Spinal cord (tissue), 10 donors: ENCODE measurements around the gene JTB. TPM values are rescaled to one million over a fixed set of nuclear protein-coding genes. Genes with fewer than 3 reads are reported as not detected.

Source experiments
- DNase-seq, 6 donors: peaks; one replicate each; pipeline versions ENCODE4 v3.0.0 to v3.0.0-alpha.2; 2013 to 2015; ENCODE audit warnings: low spot score in 6 of 6, low read depth in 4 of 6
- H3K27ac ChIP-seq: one replicate; pipeline ENCODE4 v1.5.1; 2013; ENCODE audit warnings: low read depth, low read length, control low read depth
- H3K27me3 ChIP-seq: one replicate; pipeline ENCODE4 v1.6.1; 2013; ENCODE audit warnings: low read length; ENCODE audit not compliant: control insufficient read depth, insufficient read depth
- H3K36me3 ChIP-seq: one replicate; pipeline ENCODE4 v1.6.1; 2013; ENCODE audit warnings: low read length; ENCODE audit not compliant: control insufficient read depth, insufficient read depth
- H3K4me1 ChIP-seq: one replicate; pipeline ENCODE4 v1.6.1; 2013; ENCODE audit warnings: low read length; ENCODE audit not compliant: control insufficient read depth, insufficient read depth
- H3K4me3 ChIP-seq: one replicate; pipeline ENCODE4 v1.5.1; 2013; ENCODE audit warnings: low read depth, low read length, control low read depth
- H3K9me3 ChIP-seq: one replicate; pipeline ENCODE4 v1.6.1; 2013; ENCODE audit warnings: low read length; ENCODE audit not compliant: control insufficient read depth, insufficient read depth
- WGBS: methylation state at CpG from one replicate; pipeline ENCODE4 v1.1.5; 2013; ENCODE audit warnings: missing lambda C conversion rate; ENCODE audit not compliant: insufficient coverage; 5-methylcytosine and 5-hydroxymethylcytosine counted together
- polyA plus RNA-seq, 2 donors: library from polyadenylated mRNA; unstranded; fragments of 120-200 nt; gene quantifications; one replicate each; pipeline ENCODE4 v1.2.1, GENCODE V29; 2013; ENCODE audit not compliant: insufficient read length in 2 of 2
- total RNA-seq, 2 donors: library from RNA; depleted of rRNA in 1 of 2; stranded (reverse); fragments of 120-200 nt in 1 of 2; fragments of >200 nt in 1 of 2; gene quantifications; one replicate each; pipeline versions ENCODE4 v1.2.3 to v1.2.4, GENCODE V29; 2013 to 2014
- donor health status: healthy.

JTB gene
- total and polyA plus RNA-seq, 4 donors, result 79.4 to 140 (median 118) TPM

- Histone ChIP-seq H3K36me3 (peaks cover 2% of the 10 kb centered on the region), H3K4me3 (peak within 1 kb of the TSS; percentile 78), H3K27me3 (no peaks in the 10 kb centered on the region), H3K27ac (peak within 1 kb of the TSS; percentile 90), H3K9me3 (no peaks in the 10 kb centered on the region), H3K4me1 (peaks cover 30% of the 10 kb centered on the region)
- under 1% methylated on average over 60 of the region's 60 CpGs for whole genome bisulfite sequencing
- DNase-seq, result peak; percentile 92 to 99 (median 95)
Observed at GRCh38 chr1:153967107-153967999, 10.1 kb downstream of the JTB start, which contains the start of gene CREB3L4. CREB3L4 (plus strand) TSS chr1:153967902; CDS start chr1:153968526, 624 bp downstream.

DNA sequence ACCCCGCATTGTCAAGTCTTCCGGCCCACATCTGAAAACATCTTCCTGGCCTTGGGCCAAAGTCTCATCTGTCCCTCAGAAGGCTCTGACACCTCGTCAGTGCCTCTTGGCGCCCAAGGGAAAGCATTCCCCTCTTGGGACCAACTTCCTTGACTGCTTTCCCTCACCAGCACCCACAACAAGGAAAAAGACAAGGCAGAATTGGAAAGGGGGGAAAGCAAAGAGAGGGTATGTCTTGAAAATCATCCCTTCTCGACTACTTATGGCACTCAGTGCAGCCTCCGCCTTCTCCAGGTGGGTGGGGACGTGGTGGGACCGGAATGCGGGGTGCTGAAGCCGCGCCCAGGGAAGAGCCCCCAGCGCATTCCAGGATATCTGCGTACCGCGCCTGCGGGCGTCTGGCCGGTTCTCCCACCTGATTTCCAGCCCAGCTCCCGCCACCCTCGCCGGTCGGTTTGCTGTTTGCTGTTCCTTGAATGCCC is 13.6 kb downstream of the JTB start:
- Histone ChIP-seq H3K4me3 (peak overlapping the region; percentile 79), H3K4me1 (peaks cover 36% of the 10 kb centered on the region), H3K9me3 (no peaks in the 10 kb centered on the region), H3K27ac (peak overlapping the region; percentile 87), H3K36me3 (peaks cover 18% of the 10 kb centered on the region), H3K27me3 (no peaks in the 10 kb centered on the region)
- under 1% methylated on average over 18 of the region's 22 CpGs for WGBS
- DNase-seq, result no peak

DNA sequence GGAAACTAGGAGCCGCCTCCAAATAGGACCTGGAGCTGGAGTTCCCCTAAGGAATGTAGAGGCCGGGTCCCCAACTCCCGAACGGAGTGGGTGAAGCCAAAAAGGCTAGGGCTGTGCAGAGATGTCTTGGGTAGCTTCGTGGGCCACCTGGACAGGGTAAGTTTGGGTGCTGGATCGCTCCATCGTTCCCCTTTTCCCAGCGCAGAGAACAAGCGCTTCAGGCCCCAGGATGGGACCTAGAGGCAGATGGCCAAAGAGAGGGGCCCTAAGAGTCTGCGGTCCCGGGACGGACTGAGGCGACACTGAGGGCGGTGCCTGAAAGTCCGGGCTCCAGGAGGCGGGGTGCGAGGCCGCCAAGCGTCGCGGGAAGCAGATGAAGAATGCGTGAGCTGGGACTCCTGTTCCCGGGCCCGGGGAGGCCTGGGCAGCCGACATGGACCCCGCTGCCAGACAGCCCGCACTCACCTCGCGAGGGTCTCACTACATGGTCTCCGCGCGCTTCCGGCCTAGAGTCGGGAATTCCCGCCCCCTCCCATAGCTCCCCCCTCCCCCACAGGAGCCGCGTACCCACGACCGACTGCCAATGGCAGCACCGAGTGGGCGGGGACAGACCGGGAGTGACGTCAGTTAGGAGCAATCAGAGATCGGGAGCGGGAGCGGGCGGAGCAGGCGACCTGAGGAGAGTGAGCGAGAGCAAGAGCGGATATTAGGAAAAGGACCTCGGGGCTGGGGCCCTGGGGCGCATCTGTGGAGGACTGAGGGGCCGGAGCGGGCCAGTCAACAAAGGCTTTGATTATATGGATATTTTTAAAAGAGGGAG is 14.2 kb downstream of the JTB start, which contains the start of gene SLC39A1:
TSS of gene SLC39A1 (minus strand) at position 508 of the 820 bp plus-strand sequence. CDS start 822 bp downstream, outside the sequence.
- Histone ChIP-seq H3K9me3 (no peaks in the 10 kb centered on the region), H3K4me3 (peak within 1 kb of the TSS; percentile 79), H3K36me3 (peaks cover 18% of the 10 kb centered on the region), H3K27me3 (no peaks in the 10 kb centered on the region), H3K4me1 (peaks cover 33% of the 10 kb centered on the region), H3K27ac (peak within 1 kb of the TSS; percentile 87)
- WGBS, result 0% methylated on average over 44 of the region's 54 CpGs
- DNase-seq, result peak; percentile 90 to 99 (median 97)

DNA sequence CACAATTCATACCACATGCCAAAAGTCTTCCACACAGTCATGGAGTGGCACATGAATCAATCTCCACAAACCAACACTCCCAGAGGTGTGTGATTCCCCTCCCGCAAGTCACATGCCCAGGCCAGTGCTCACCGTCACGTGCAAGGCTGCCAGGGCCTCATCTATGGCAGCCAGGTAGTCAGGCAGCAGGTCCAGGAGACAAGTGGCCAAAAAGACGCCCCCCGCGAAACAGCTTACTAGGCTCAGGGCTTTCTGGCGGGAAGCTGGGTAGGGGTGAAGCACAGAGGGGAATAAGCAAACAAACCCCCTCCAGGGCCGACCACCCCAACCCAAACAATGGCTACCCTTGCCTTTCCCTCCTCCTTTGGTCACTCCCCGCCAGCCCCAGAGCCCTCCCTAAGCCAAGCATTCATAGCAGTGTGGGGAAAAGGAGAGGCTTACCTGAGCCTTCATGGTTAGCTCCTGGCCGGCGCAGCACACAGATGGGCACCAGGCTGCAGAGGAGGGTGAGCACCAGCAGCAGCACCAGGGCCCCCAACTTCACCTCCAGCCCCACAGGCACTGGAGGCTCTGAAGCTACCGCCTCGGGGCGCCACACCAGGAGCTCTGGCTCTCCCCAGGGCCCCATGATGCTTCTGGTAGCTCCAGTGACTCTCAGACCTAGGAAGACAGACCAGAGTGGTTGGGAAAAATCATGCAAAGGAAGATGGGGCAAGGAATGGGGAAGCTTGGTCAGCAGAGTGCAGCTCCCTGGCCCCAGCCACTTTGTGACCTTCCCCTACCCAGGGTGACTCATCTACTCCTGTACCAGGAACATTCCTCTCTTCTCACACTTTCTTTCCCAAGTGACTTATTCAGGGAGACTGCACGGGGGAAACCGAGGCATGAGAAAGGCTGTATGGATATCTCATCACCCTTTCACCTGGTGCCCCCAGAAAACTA is 15.1 kb downstream of the JTB start:
- peaks cover 34% of the 10 kb centered on the region for H3K4me1 ChIP-seq
- DNase-seq, result no peak
- WGBS, result 30% methylated on average over 8 of the region's 16 CpGs
- H3K9me3 ChIP-seq, result no peaks in the 10 kb centered on the region
- H3K27me3 ChIP-seq, result no peaks in the 10 kb centered on the region
- peak overlapping the region; percentile 79 for H3K4me3 ChIP-seq
- peaks cover 18% of the 10 kb centered on the region for H3K36me3 ChIP-seq
- H3K27ac ChIP-seq, result peak overlapping the region; percentile 87

DNA sequence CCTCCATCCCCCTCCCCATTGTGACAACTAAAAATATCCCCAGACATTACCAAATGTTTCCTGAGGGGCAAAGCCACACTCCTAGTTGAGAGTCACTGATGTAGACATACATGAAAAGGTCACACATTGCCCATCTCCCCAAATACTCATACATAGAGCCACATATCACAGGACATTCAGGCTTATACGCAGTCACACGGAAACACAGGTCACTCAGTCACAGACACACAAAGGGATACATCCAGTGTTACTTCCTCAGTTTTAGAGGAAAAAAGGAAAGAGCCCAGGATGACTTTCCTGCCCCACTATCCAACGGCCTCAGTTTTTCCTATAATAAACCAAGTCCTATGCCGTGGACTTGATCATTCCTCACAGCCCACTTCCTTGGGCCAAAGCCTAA is 16.1 kb downstream of the JTB start:
- peaks cover 42% of the 10 kb centered on the region for H3K4me1 ChIP-seq

GRCh38 chr1:153960206-153960605 is 17.3 kb downstream of the JTB start:
- no peak for DNase-seq
- Histone ChIP-seq H3K4me1 (peaks cover 46% of the 10 kb centered on the region), H3K27ac (no peak overlapping the region), H3K27me3 (no peaks in the 10 kb centered on the region), H3K4me3 (no peak overlapping the region), H3K36me3 (peaks cover 25% of the 10 kb centered on the region), H3K9me3 (no peaks in the 10 kb centered on the region)
- WGBS, result 96% methylated on average over 11 of the region's 11 CpGs

More for the DNA sequence above, 16.1 kb downstream of the JTB start:
- DNase-seq, result no peak
- 84% methylated on average over 3 of the region's 4 CpGs for WGBS
- Histone ChIP-seq H3K4me3 (no peak overlapping the region), H3K27me3 (no peaks in the 10 kb centered on the region), H3K36me3 (peaks cover 18% of the 10 kb centered on the region), H3K9me3 (no peaks in the 10 kb centered on the region), H3K27ac (no peak overlapping the region)

- 37% methylated on average over 2 of the region's 3 CpGs for WGBS
- no peak overlapping the region for H3K4me3 ChIP-seq
- no peaks in the 10 kb centered on the region for H3K27me3 ChIP-seq
- DNase-seq, result no peak
- H3K36me3 ChIP-seq, result peaks cover 31% of the 10 kb centered on the region
- no peaks in the 10 kb centered on the region for H3K9me3 ChIP-seq
- peaks cover 46% of the 10 kb centered on the region for H3K4me1 ChIP-seq
- no peak overlapping the region for H3K27ac ChIP-seq
Observed at GRCh38 chr1:153959454-153959853, 18.0 kb downstream of the JTB start.

GRCh38 chr1:153958961-153959260 is 18.6 kb downstream of the JTB start:
- Histone ChIP-seq H3K27me3 (no peaks in the 10 kb centered on the region), H3K4me3 (peak overlapping the region; percentile 84), H3K36me3 (peaks cover 34% of the 10 kb centered on the region), H3K4me1 (peaks cover 42% of the 10 kb centered on the region), H3K27ac (peak overlapping the region; percentile 65), H3K9me3 (no peaks in the 10 kb centered on the region)
- DNase-seq, result no peak
- WGBS, result 29% methylated on average over 1 of the region's 4 CpGs
